HEK293 (cell line): ENCODE data around the gene EIF4G1.

Source experiments
- CTCF ChIA-PET: fragments of 350-600 bp; formaldehyde crosslinking; extraction: SDS; loops from one replicate; lab custom pipeline; 2021; ENCODE audit warnings: antibody characterized with exemption; lab: Yijun Ruan, JAX
- POLR2A ChIA-PET: fragments of 300-600 bp; formaldehyde crosslinking; extraction: SDS; loops from one replicate; lab custom pipeline; 2020; ENCODE audit warnings: antibody characterized with exemption, inconsistent platforms; lab: Yijun Ruan, JAX
- H3K27ac ChIP-seq: fragments of 200-500 bp; sonication (Bioruptor generic); 2 replicates; pipeline ENCODE4 v1.5.1; 2014; ENCODE audit warnings: low read depth, low read length, control low read depth, inconsistent platforms; ENCODE audit errors: extremely low read depth
- H3K36me3 ChIP-seq, 2 experiments: fragments of 200-500 bp in 1 of 2; sonication (Bioruptor generic) in 1 of 2; 1 replicate in 1 of 2; 2 replicates in 1 of 2; pipeline ENCODE4 v1.5.1; 2014 to 2017; ENCODE audit warnings: inconsistent platforms in 2 of 2, low read length in 2 of 2; ENCODE audit not compliant: control insufficient read depth in 2 of 2, insufficient read depth in 1 of 2
- H3K4me1 ChIP-seq: fragments of 200-500 bp; sonication (Bioruptor generic); 2 replicates; pipeline ENCODE4 v1.5.1; 2014; ENCODE audit warnings: mild to moderate bottlenecking, low read length, inconsistent platforms; ENCODE audit not compliant: control insufficient read depth, insufficient read depth
- H3K4me3 ChIP-seq: 2 replicates; pipeline ENCODE4 v1.5.1; 2011; ENCODE audit warnings: low read depth, mild to moderate bottlenecking, control low read depth, low read length, moderate library complexity
- H3K9me3 ChIP-seq: fragments of 200-500 bp; sonication (Bioruptor generic); 2 replicates; pipeline ENCODE4 v1.5.1; 2014; ENCODE audit warnings: low read depth, low read length, inconsistent platforms; ENCODE audit not compliant: control insufficient read depth, insufficient read depth
- EGR2 ChIP-seq: fragments of 450-650 bp; formaldehyde crosslinking; IDR thresholded peaks from 2 replicates; pipeline ENCODE4 v1.5.1; 2016; ENCODE audit warnings: low read depth, missing biosample characterization, missing genetic modification characterization
- KLF1 ChIP-seq: fragments of 450-650 bp; formaldehyde crosslinking; IDR thresholded peaks from 2 replicates; pipeline ENCODE4 v1.5.1; 2016; ENCODE audit warnings: missing biosample characterization, missing genetic modification characterization
- KLF10 ChIP-seq: fragments of 450-650 bp; IDR thresholded peaks from 2 replicates; pipeline ENCODE4 v1.5.1; 2018; ENCODE audit warnings: missing biosample characterization, mild to moderate bottlenecking, missing genetic modification characterization
- SCRT2 ChIP-seq: fragments of 450-650 bp; formaldehyde crosslinking; IDR thresholded peaks from 2 replicates; pipeline ENCODE4 v1.5.1; 2016; ENCODE audit warnings: missing biosample characterization, missing genetic modification characterization
- ZNF140 ChIP-seq: fragments of 450-650 bp; formaldehyde crosslinking; IDR thresholded peaks from 2 replicates; pipeline ENCODE4 v1.5.1; 2016; ENCODE audit warnings: missing biosample characterization, missing genetic modification characterization
- ZNF174 ChIP-seq: fragments of 450-650 bp; formaldehyde crosslinking; IDR thresholded peaks from 2 replicates; pipeline ENCODE4 v1.5.0; 2017; ENCODE audit warnings: missing biosample characterization, mild to moderate bottlenecking, missing genetic modification characterization
- ZNF19 ChIP-seq: fragments of 450-650 bp; formaldehyde crosslinking; IDR thresholded peaks from 2 replicates; pipeline ENCODE4; 2016; ENCODE audit warnings: missing biosample characterization, missing genetic modification characterization, low read depth
- ZNF335 ChIP-seq: fragments of 450-650 bp; formaldehyde crosslinking; conservative IDR thresholded peaks from 2 replicates; pipeline ENCODE4 v1.5.1; 2016; ENCODE audit warnings: missing biosample characterization, missing genetic modification characterization
- ZNF585B ChIP-seq: fragments of 450-650 bp; formaldehyde crosslinking; IDR thresholded peaks from 2 replicates; pipeline ENCODE4 v1.5.1; 2016; ENCODE audit warnings: missing biosample characterization, missing genetic modification characterization
- TF ChIP-seq, protein P1 (sequence below): fragments of 450-650 bp; formaldehyde crosslinking; IDR thresholded peaks from 2 replicates; pipeline ENCODE4 v1.5.1; 2016; ENCODE audit warnings: missing biosample characterization, missing genetic modification characterization
- TF ChIP-seq, protein P2 (sequence below): sonication (generic); formaldehyde crosslinking; IDR thresholded peaks from 2 replicates; pipeline ENCODE4 v1.8.1; 2022; ENCODE audit warnings: mild to moderate bottlenecking, moderate library complexity, missing genetic modification reagents
- TF ChIP-seq, protein P3 (sequence below): fragments of 450-650 bp; formaldehyde crosslinking; conservative IDR thresholded peaks from 2 replicates; pipeline ENCODE4 v1.5.1; 2016; ENCODE audit warnings: low read depth, missing biosample characterization, missing genetic modification characterization
- TF ChIP-seq, protein P4 (sequence below): fragments of 450-650 bp; formaldehyde crosslinking; IDR thresholded peaks from 2 replicates; pipeline ENCODE4; 2016; ENCODE audit warnings: missing biosample characterization, missing genetic modification characterization

Gene EIF4G1

DNA sequence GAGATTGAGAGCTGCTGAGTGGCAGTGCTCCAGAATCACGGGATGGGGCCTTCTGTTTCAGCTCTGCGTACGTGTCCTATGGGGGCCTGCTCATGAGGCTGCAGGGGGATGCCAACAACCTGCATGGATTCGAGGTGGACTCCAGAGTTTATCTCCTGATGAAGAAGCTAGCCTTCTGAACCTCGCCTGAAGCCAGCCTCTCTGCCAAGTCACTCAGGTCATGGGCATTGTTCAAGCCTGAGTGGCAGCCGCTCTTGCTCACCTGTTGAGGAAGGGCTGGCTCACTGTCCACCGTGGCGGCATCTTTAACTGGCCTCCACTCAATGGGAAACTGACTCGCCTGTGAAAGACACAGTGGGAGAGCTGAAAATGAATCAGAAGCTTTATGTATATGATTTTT, 53.7 kb downstream of the EIF4G1 start:
- ChIA-PET POLR2A (no interaction called here), CTCF (interaction anchor here (1.2 to 7.7 kb wide), 2 partner anchors 100 to 145 kb away, joined by 6 to 85 read pairs; no protein-coding TSS in a partner anchor)
- no peaks in the 10 kb centered on the region for H3K9me3 ChIP-seq
- H3K4me1 ChIP-seq = no peaks in the 10 kb centered on the region
- H3K4me3 ChIP-seq = no peak overlapping the region
- TF ChIP-seq SCRT2 (no peak), KLF10 (tag by site-specific recombination) (no peak), ZNF140 (tag by site-specific recombination) (no peak), ZNF335 (no peak), EGR2 (tag by site-specific recombination) (no peak), ZNF19 (no peak), ZNF174 (tag by site-specific recombination) (no peak), KLF1 (no peak)
- TF ChIP-seq, protein P1, sequence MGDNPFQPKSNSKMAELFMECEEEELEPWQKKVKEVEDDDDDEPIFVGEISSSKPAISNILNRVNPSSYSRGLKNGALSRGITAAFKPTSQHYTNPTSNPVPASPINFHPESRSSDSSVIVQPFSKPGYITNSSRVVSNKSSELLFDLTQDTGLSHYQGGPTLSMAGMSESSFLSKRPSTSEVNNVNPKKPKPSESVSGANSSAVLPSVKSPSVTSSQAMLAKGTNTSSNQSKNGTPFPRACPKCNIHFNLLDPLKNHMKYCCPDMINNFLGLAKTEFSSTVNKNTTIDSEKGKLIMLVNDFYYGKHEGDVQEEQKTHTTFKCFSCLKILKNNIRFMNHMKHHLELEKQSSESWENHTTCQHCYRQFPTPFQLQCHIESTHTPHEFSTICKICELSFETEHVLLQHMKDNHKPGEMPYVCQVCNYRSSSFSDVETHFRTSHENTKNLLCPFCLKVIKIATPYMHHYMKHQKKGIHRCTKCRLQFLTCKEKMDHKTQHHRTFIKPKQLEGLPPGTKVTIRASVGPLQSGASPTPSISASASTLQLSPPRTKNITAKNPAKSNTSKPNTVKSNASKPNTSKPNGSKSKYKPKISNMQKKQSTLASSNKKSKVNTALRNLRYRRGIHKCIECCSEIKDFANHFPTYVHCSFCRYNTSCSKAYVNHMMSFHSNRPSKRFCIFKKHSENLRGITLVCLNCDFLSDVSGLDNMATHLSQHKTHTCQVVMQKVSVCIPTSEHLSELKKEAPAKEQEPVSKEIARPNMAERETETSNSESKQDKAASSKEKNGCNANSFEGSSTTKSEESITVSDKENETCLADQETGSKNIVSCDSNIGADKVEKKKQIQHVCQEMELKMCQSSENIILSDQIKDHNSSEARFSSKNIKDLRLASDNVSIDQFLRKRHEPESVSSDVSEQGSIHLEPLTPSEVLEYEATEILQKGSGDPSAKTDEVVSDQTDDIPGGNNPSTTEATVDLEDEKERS (tag by site-specific recombination) = no peak
- TF ChIP-seq, protein P2, sequence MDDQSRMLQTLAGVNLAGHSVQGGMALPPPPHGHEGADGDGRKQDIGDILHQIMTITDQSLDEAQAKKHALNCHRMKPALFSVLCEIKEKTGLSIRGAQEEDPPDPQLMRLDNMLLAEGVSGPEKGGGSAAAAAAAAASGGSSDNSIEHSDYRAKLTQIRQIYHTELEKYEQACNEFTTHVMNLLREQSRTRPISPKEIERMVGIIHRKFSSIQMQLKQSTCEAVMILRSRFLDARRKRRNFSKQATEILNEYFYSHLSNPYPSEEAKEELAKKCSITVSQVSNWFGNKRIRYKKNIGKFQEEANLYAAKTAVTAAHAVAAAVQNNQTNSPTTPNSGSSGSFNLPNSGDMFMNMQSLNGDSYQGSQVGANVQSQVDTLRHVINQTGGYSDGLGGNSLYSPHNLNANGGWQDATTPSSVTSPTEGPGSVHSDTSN = no peak
- TF ChIP-seq, protein P3, sequence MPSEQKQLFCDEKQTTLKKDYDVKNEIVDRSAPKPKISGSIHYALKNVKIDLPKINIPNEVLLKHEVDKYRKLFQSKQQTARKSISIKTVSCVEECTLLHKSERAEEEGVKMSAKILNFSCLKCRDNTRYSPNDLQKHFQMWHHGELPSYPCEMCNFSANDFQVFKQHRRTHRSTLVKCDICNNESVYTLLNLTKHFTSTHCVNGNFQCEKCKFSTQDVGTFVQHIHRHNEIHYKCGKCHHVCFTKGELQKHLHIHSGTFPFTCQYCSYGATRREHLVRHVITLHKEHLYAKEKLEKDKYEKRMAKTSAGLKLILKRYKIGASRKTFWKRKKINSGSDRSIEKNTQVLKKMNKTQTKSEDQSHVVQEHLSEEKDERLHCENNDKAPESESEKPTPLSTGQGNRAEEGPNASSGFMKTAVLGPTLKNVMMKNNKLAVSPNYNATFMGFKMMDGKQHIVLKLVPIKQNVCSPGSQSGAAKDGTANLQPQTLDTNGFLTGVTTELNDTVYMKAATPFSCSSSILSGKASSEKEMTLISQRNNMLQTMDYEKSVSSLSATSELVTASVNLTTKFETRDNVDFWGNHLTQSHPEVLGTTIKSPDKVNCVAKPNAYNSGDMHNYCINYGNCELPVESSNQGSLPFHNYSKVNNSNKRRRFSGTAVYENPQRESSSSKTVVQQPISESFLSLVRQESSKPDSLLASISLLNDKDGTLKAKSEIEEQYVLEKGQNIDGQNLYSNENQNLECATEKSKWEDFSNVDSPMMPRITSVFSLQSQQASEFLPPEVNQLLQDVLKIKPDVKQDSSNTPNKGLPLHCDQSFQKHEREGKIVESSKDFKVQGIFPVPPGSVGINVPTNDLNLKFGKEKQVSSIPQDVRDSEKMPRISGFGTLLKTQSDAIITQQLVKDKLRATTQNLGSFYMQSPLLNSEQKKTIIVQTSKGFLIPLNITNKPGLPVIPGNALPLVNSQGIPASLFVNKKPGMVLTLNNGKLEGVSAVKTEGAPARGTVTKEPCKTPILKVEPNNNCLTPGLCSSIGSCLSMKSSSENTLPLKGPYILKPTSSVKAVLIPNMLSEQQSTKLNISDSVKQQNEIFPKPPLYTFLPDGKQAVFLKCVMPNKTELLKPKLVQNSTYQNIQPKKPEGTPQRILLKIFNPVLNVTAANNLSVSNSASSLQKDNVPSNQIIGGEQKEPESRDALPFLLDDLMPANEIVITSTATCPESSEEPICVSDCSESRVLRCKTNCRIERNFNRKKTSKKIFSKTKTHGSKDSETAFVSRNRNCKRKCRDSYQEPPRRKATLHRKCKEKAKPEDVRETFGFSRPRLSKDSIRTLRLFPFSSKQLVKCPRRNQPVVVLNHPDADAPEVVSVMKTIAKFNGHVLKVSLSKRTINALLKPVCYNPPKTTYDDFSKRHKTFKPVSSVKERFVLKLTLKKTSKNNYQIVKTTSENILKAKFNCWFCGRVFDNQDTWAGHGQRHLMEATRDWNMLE (tag by site-specific recombination) = no peak
- H3K36me3 ChIP-seq = peaks cover 7 to 51% of the 10 kb centered on the region in 2 experiments; a peak in 2 of 3 replicates
- no peak overlapping the region for H3K27ac ChIP-seq

DNA sequence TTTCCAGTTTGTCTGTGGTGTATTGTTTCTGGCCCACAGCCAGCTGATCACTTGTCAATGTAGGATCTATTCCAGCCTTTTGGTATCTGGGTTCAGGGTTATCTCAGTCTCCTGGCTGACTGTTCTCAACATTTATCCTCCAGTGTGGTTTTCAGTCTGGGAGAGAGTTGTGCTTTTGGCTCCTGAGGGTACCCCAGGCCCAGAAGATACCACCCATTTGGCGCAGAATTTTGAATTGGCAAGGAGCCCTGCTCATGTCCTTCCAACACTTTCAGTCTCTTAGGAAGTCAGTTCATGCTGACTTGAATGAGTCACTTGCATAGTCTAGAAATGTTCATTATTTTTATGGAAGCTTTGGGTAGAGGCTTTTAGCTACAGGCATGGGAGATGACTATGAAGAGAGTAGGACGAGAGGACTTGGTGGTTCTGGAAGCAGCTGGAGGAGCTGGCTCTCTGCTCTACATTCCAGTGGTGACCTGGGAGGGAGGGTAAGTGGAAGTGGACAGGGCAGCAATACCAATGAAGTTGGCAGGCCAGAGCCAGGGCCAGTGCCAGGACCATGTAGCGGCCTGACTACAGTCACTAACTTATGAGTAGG, 54.3 kb downstream of the EIF4G1 start:
- TF ChIP-seq KLF10 (tag by site-specific recombination) (no peak), ZNF585B (tag by site-specific recombination) (no peak)
- TF ChIP-seq, protein P4, sequence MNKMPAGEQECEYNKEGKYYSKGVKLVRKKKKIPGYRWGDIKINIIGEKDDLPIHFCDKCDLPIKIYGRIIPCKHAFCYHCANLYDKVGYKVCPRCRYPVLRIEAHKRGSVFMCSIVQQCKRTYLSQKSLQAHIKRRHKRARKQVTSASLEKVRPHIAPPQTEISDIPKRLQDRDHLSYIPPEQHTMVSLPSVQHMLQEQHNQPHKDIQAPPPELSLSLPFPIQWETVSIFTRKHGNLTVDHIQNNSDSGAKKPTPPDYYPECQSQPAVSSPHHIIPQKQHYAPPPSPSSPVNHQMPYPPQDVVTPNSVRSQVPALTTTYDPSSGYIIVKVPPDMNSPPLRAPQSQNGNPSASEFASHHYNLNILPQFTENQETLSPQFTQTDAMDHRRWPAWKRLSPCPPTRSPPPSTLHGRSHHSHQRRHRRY = no peak
- TF ChIP-seq, all 188 proteins: peak for 0
- CTCF ChIA-PET = interaction anchor here (0.7 to 7.7 kb wide), 3 partner anchors 58 to 145 kb away, joined by 4 to 85 read pairs (median 6); no protein-coding TSS in a partner anchor
- Histone ChIP-seq H3K36me3 (peaks cover 7 to 51% of the 10 kb centered on the region in 2 experiments; a peak in 2 of 3 replicates), H3K4me1 (no peaks in the 10 kb centered on the region), H3K9me3 (no peaks in the 10 kb centered on the region), H3K4me3 (no peak overlapping the region), H3K27ac (no peak overlapping the region)
- POLR2A ChIA-PET = no interaction called here
